Measurements from ENCODE around the gene MINDY2. TPM values are rescaled to one million over a fixed set of nuclear protein-coding genes. Genes with fewer than 3 reads are reported as not detected.
"Not testable (repeated sequence)": the region's sequence is repeated elsewhere in the genome, so short reads cannot be mapped to it uniquely, and the experiment has no call there.

Gene MINDY2
- total RNA-seq, 2 donors from 2014 or later: 23.3 to 41.3 TPM

DNA sequence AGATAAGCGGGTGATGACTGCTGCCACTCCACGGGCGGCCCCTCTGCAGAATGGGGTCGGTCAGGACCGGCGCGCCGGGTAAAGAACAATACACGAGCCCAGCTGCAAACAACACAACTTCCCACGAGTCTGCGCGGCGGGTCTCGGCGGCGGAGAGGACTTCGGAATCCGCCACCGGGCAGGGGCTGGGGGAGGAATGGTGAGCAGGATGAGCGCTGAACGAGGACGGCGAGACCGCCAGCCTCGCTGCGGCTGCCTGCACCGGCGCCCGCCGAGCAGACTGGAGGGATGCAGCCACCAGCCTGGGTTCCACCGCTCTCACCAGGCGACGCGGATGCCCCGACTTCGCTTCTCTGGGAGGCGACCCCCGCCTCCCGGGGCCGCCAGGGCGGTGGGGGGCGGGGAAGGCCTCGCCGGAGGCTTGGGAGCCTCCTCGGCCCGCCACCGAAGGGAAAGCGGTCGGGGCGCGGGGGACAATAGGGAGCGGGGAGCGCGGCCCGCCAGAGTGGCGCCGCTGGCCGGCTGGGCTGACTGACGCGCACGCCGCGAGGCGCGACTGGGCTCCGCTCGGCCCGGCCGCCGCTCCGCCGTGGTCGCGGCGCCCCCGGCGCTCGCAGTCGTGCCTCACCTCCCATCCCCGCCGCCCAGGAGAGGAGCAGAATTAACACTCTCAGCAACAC is 22.1 kb upstream of the MINDY2 start:
- intact Hi-C loops (cut with DNase I): no loop called here
- DNase-seq (ENCODE audit: low spot score): peak; percentile 87

DNA sequence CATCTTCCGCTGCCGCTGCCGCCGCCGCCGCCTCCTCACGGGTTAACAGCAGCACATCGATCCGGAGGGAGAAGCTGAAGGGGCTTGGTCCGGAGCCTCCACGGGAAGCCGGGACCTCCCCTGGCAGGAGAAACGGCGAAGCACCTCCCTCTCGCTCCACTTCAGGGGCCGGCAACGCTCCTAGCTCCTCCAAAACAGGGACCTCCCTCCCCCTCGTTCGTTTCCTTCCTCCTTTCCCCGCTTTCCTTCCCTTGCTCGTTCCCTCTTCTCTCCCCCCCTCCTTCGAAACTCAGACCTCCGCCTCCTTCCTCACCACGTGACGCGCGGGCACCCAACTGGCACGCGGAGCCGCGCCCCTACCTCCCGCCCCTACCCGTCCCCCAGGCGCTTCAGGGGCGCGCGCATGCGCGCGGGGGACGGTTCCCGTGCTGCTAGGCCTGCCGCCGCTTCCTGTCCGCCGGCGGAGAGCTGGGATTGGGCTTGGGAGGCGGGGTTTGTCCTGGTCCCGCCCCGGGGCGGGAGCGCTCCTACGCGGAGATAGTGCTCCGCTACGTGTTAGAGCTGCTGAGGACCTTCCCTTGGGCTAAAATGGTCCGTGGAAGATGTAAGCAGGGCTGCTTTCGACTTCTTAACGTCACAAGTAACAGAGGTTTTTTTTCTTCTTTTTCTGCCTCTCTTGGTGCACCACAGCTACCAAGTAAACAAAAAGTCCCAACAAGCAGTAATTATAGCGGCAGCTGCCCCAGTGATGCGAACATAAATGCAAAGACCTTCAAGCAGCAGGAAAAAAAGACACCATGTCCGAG is 21.4 kb upstream of the MINDY2 start, which contains the start of gene ADAM10:
Gene ADAM10, minus strand, starts transcription at position 176 of the 806 bp plus-strand sequence. Its CDS starts 173 bp downstream, at position 3.
- intact Hi-C loops (cut with DNase I): loop anchor here in 1 of 2 donors (2.0 kb wide), 1 partner anchor 67 kb away; no protein-coding TSS in a partner anchor

GRCh38 chr15:58752716-58753115 is 18.4 kb upstream of the MINDY2 start:
- DNase-seq (ENCODE audit: low spot score): no peak
- intact Hi-C loops (cut with DNase I): no loop called here

More for the DNA sequence above, 21.4 kb upstream of the MINDY2 start, which contains the start of gene ADAM10:
- DNase-seq (ENCODE audit: low spot score): peak; percentile 100

DNA sequence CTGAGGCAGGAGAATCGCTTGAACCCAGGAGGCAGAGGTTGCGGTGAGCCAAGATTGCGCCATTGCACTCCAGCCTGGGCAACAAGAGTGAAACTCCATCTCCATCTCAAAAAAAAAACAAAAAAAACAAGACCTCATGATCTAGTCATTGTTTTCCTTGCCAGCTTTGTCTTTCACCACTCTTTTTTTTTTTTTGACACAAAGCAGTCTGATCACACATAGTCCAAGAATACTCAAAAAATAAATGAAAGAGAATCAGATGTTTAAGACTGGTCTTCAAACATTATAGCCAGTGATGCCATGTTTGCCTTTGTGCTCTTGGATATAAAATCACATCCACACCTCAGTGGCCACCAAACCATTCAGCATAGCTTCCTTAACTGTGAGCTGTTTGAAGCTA is 15.8 kb upstream of the MINDY2 start:
- intact Hi-C loops (cut with DNase I): no loop called here
- no peak for DNase-seq (ENCODE audit: low spot score)

DNA sequence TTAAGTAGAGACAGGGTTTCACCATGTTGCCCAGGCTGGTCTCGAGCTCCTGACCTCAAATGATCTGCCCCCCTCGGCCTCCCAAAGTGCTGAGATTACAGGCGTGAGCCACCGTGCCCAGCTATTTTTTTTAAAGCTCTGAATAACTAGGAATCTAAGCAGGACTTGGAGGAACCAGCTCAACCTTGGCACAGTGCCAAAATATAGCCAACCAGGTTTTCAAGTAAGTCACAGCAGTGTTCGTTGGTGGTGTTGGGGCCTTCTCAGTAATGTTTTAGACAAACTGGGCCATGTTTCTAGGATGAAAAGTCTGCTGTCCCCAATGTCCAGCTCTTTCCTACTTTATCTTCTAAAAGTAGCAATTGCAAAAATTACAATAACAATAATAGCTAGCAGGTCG is 15.1 kb upstream of the MINDY2 start:
- intact Hi-C loops (cut with DNase I): no loop called here
- DNase-seq (ENCODE audit: low spot score): no peak

GRCh38 chr15:58758141-58758540 is 13.0 kb upstream of the MINDY2 start:
- intact Hi-C loops (cut with DNase I): no loop called here
- no peak for DNase-seq (ENCODE audit: low spot score)

- intact Hi-C loops (cut with DNase I): no loop called here
- no peak for DNase-seq (ENCODE audit: low spot score)
These were observed 10.6 kb upstream of the MINDY2 start for GRCh38 chr15:58760385-58761009.

DNA sequence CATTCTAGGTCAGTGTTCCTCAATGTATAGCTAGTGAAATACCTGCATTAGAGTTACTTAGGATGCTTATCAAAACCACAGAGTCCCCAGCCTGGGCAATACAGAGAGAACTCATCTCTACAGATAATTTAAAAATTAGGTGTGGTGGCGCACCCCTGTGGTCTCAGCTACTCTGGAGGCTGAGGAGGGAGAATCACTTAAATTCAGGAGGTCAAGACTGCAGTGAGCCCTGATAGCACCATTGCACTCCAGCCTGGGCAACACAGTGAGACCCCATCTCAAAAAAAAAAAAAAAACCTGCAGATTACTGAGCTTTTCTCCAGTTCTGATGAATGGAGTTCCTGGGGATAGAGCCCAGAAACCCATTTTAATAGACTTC is 10.1 kb upstream of the MINDY2 start:
- DNase-seq (ENCODE audit: low spot score): no peak
- intact Hi-C loops (cut with DNase I): no loop called here

DNA sequence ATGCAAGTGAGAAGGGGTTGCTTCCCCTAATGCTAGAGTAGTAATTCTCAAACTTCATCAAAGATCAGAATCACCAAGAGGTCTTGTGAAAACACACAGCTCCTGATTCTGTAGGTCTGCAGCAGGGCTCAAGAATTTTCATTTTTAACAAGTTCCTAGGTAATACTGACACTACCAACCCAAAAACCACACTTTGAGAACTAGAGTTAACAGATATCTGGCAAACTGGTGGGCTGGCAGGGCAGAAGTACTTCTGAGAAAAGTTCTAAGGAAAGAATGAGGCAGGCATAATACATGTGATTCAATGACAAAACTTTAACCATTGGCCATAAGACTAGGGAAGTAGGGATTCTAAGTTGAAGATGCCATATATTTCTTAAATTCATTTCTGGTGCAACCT is 8.8 kb upstream of the MINDY2 start:
- intact Hi-C loops (cut with DNase I): no loop called here
- DNase-seq (ENCODE audit: low spot score): no peak

GRCh38 chr15:58762731-58763130 is 8.4 kb upstream of the MINDY2 start:
- no peak for DNase-seq (ENCODE audit: low spot score)
- intact Hi-C loops (cut with DNase I): no loop called here

- intact Hi-C loops (cut with DNase I): no loop called here
- DNase-seq (ENCODE audit: low spot score): no peak
These were observed 6.6 kb upstream of the MINDY2 start for GRCh38 chr15:58764468-58764867.

DNA sequence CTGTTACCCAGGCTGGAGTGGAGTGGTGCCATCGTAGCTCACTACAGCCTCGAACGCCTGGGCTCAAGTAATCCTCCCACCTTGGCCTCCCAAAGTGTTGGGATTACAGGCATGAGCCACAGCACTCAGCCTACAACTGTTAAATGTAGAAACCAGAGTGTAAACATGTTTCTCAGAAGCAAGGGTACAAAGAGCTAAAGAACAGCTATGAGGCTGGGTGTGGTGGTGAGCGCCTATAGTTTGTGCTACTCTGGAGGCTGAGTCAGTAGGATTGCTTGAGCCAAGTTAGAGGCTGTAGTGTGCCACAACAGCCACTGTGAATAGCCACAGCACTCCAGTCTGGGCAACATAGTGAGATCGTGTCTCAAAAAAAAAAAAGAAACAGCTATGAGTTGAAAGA is 4.8 kb upstream of the MINDY2 start:
- intact Hi-C loops (cut with DNase I): no loop called here
- no peak for DNase-seq (ENCODE audit: low spot score)

- DNase-seq (ENCODE audit: low spot score); intact Hi-C loops (cut with DNase I): not testable (repeated sequence)
These were observed 2.5 kb upstream of the MINDY2 start for GRCh38 chr15:58768601-58769004.

- intact Hi-C loops (cut with DNase I): no loop called here
- DNase-seq (ENCODE audit: low spot score): no peak
These were observed 614 bp upstream of the MINDY2 start for GRCh38 chr15:58770519-58770856.

- intact Hi-C loops (cut with DNase I): no loop called here
- DNase-seq (ENCODE audit: low spot score): peak; percentile 88
These were observed 634 bp downstream of the MINDY2 start for GRCh38 chr15:58771621-58772250.

- no peak for DNase-seq (ENCODE audit: low spot score)
- intact Hi-C loops (cut with DNase I): no loop called here
These were observed 1.9 kb downstream of the MINDY2 start for GRCh38 chr15:58773024-58773423.

DNA sequence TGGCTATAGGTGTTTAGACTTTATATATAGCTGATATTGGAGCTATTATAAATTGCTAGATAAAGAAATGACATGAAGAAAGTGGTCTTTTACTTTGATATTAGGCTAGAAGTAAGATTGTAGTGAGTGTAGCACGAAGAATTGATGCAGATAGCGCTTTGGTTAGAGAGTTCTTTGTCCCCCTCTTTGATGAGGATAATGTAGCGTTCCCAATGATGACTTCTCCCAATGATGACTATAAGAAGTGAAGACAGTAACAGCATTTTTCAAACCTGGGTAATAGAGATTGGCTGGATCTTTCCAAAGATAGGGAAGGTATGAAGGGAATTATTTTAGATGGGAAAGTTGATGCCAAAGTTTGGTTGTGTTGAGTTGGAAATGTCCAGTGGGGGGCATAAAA is 4.3 kb downstream of the MINDY2 start:
- intact Hi-C loops (cut with DNase I): no loop called here

DNA sequence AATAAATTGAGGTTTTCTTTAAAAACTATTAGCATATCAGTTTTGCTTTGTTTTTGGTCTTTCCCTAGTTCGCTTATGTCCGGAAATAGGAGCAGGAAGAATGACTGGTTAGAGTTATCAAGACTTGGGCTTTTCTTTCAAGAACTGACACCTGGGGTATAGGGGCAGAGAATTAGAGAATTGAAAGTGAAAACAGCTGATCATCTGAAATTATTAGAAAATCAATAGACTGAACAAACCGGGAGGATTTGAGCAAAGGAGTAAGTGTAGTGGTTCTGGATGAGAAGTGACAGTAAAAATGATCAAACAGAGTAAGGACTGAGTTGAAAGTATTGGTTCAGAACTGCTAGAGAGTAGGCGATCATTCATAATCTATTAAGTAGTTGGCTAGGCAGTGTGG is 6.0 kb downstream of the MINDY2 start:
- intact Hi-C loops (cut with DNase I): no loop called here
- DNase-seq (ENCODE audit: low spot score): no peak

More for the DNA sequence above, 4.3 kb downstream of the MINDY2 start:
- no peak for DNase-seq (ENCODE audit: low spot score)

DNA sequence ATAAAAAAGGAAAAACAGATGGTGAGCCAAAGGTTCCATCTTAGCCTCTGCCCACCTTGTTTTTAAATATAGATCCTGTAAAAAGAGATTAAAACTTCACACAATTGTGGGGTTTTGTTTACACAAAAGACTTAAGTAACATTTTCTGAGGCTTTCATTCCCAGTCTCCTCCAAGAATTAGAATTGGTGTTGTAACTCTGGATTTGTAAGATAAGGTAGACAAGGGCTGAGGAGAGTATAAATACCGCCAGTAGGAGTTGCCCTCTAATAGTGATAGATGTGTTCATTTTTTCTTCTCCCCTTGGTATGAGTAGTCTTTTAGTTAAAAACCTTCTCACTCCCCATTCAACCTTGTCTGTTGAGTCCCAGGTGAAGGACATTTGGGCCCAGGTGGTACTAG is 8.5 kb downstream of the MINDY2 start:
- intact Hi-C loops (cut with DNase I): no loop called here

DNA sequence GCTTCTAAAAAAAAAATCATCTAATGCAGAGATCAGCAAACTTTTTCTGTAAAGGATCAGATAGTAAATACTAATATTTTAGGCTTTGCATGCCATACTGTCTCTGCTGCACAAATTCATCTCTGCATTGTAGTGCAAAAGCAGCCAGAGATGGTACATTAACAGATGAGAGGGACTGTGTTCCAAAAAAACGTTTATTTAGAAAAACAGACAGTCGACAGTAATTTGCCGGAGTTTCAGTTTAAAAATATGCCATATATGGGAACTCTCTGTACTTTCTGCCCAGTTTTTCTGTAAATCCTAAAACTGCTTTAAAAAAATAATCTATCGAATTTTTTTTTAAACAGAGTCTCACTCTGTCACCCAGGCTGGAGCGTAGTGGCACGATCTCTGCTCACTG is 14.3 kb downstream of the MINDY2 start:
- DNase-seq (ENCODE audit: low spot score): no peak
- intact Hi-C loops (cut with DNase I): no loop called here

More for the DNA sequence above, 8.5 kb downstream of the MINDY2 start:
- DNase-seq (ENCODE audit: low spot score): no peak

Measured in posterior vena cava (tissue), 2 donors.